ENCODE measurements around the gene PROB1. TPM values are rescaled to one million over a fixed set of nuclear protein-coding genes. Genes with fewer than 3 reads are reported as not detected.

PROB1 gene
- total and polyA plus RNA-seq, 2 of the 8 experiments (the other 6 are each of a cell fraction or from before 2014, with no cell fraction given): 0.89 to 3.1 TPM

- Histone ChIP-seq H4K91ac (replicated peaks; ENCODE audit: insufficient read length, low read length) (no peak overlapping the region), H4K5ac (ENCODE audit: insufficient read length, low read depth, low read length) (no peak overlapping the region), H3K9ac (replicated peaks in 1 of 4; ENCODE audit: extremely low read depth in 1 of 4, low read depth in 3 of 4, low read length in 3 of 4) (peak overlapping the region in 1 of 4 experiments; percentile 58; a peak in 2 of 7 replicates), H3K4ac (replicated peaks; ENCODE audit: insufficient read length, low read depth, low read length) (no peak overlapping the region), H2BK5ac (ENCODE audit: low read depth, low read length) (peak overlapping the region; percentile 86; the same call in 1 of the 2 replicates), H2BK20ac (ENCODE audit: low read length) (no peak overlapping the region), H4K20me1 (replicated peaks in 1 of 2; ENCODE audit: control insufficient read depth in 1 of 2, insufficient read depth in 2 of 2, low read length in 2 of 2) (peaks cover 0 to 1% of the 10 kb centered on the region in 2 experiments), H3K4me2 (ENCODE audit: insufficient read depth in 1 of 2, low read depth in 2 of 2, low read length in 2 of 2) (peak overlapping the region; percentile 74 to 96), H2AK5ac (ENCODE audit: low read depth, low read length) (no peak overlapping the region), H3K4me3 (ENCODE audit: extremely low read depth in 1 of 4, insufficient read depth in 2 of 4, low read depth in 3 of 4, low read length in 4 of 4) (peak overlapping the region; percentile 32 to 84 (median 75); a peak in 5 of 8 replicates), H3K9me3 (ENCODE audit: insufficient read depth in 2 of 2, low read depth in 1 of 2, low read length in 1 of 2) (no peaks in the 10 kb centered on the region), H2BK15ac (ENCODE audit: low read length) (no peak overlapping the region), H2BK120ac (replicated peaks; ENCODE audit: low read depth, low read length) (no peak overlapping the region), H2AFZ (ENCODE audit: low read length) (peak overlapping the region; percentile 22; the same call in 1 of the 2 replicates), H3K56ac (replicated peaks; ENCODE audit: insufficient read length, low read depth, low read length) (no peak overlapping the region), H3K27ac (ENCODE audit: low read depth, low read length) (no peak overlapping the region), H3K79me1 (ENCODE audit: low read depth, low read length) (no peaks in the 10 kb centered on the region), H3K18ac (ENCODE audit: extremely low read depth, low read length) (0 out of 2 replicates have a peak overlapping the region, but pooled peaks have one; percentile 79), H3K4me1 (replicated peaks in 1 of 4; ENCODE audit: control insufficient read depth in 3 of 4, insufficient read depth in 4 of 4, low read length in 3 of 4) (peaks cover 0 to 8% (median 4%) of the 10 kb centered on the region in 4 experiments; a peak in 6 of 7 replicates), H3K23me2 (ENCODE audit: low read depth, low read length) (peaks cover 4% of the 10 kb centered on the region; the same call in 1 of the 2 replicates), H3K36me3 (ENCODE audit: control insufficient read depth in 2 of 4, insufficient read depth in 4 of 4, low read length in 3 of 4) (peaks cover 0 to 6% (median 3%) of the 10 kb centered on the region in 4 experiments; a peak in 2 of 8 replicates), H3K14ac (ENCODE audit: insufficient read length) (no peak overlapping the region), H3K23ac (ENCODE audit: insufficient read length) (no peak overlapping the region), H4K8ac (ENCODE audit: extremely low read depth, insufficient read depth, low read length) (no peak overlapping the region), H3K79me2 (ENCODE audit: control insufficient read depth in 1 of 2, insufficient read depth in 2 of 2, low read length in 2 of 2) (no peaks in the 10 kb centered on the region; a peak in 2 of 4 replicates), H2BK12ac (ENCODE audit: low read depth, low read length) (peak overlapping the region; percentile 1; the same call in 1 of the 2 replicates), H3K27me3 (replicated peaks in 1 of 4; ENCODE audit: control insufficient read depth in 3 of 4, extremely low read depth in 1 of 4, insufficient read depth in 3 of 4, low read length in 3 of 4) (0 out of 7 replicates have a peak, but pooled peaks cover 0 to 4% (median 0%) of the 10 kb centered on the region in 4 experiments)
- CTCF ChIA-PET (ENCODE audit: partially characterized antibody): no interaction called here
- no peak for TF ChIP-seq EGR1 (IDR thresholded peaks at IDR 0.05; ENCODE audit: borderline replicate concordance, low read depth, low read length)
- DNase-seq (ENCODE audit: low read depth in 1 of 2, low spot score in 2 of 2) (no peak), FAIRE-seq (no peak)
- WGBS, 2 experiments (ENCODE audit: extremely low coverage in 1 of 2, insufficient coverage in 1 of 2, insufficient read length in 1 of 2, insufficient replicate concordance in 2 of 2, low coverage in 1 of 2, low lambda C conversion rate in 2 of 2, missing lambda C conversion rate in 1 of 2): 90% methylated on average over 5 of the region's 5 CpGs; no CpG with 5 or more reads in 1 of the 2 experiments
- POLR2A ChIA-PET (ENCODE audit: partially characterized antibody): interaction anchor here (0.6 to 2.2 kb wide), 11 partner anchors 9 to 121 kb away, joined by 3 to 8 read pairs (median 4); partner anchors contain the start of genes DNAJC18 and MATR3
These were observed 9.6 kb upstream of the PROB1 start for GRCh38 chr5:139404484-139404840.
